Spleen (tissue), 11 donors: ENCODE measurements around the gene TSPAN18. TPM values are rescaled to one million over a fixed set of nuclear protein-coding genes. Genes with fewer than 3 reads are reported as not detected.

ENCODE experiments used
- DNase-seq: peaks from one replicate; pipeline ENCODE4 v3.0.0-alpha.2; 2020
- H3K27ac ChIP-seq, 8 donors: fragments of 200-600 bp; sonication (generic) in 7 of 8; 1 replicate in 4 of 8; 2 replicates in 4 of 8; pipeline versions ENCODE4 v1.5.0 to v1.8.0; 2016 to 2021; ENCODE audit warnings: inconsistent platforms in 4 of 8, mild to moderate bottlenecking in 4 of 8, moderate library complexity in 1 of 8
- H3K27me3 ChIP-seq, 7 donors: fragments of 200-600 bp; sonication (generic) in 6 of 7; replicated peaks in 1 of 7; 1 replicate in 4 of 7; 2 replicates in 3 of 7; pipeline versions ENCODE4 v1.5.0 to v1.8.0; 2016 to 2021; ENCODE audit warnings: inconsistent platforms in 3 of 7, mild to moderate bottlenecking in 1 of 7
- H3K36me3 ChIP-seq, 6 donors: fragments of 200-600 bp; sonication (generic) in 5 of 6; 1 replicate in 4 of 6; 2 replicates in 2 of 6; pipeline versions ENCODE4 v1.5.0 to v1.8.0; 2016 to 2021; ENCODE audit warnings: inconsistent platforms in 2 of 6
- H3K4me1 ChIP-seq, 6 donors: fragments of 200-600 bp; sonication (generic) in 5 of 6; 1 replicate in 3 of 6; 2 replicates in 3 of 6; pipeline versions ENCODE4 v1.5.0 to v1.8.0; 2016 to 2021; ENCODE audit warnings: inconsistent platforms in 3 of 6
- H3K4me3 ChIP-seq, 8 donors: fragments of 200-600 bp; sonication (generic) in 7 of 8; 1 replicate in 4 of 8; 2 replicates in 4 of 8; pipeline versions ENCODE4 v1.5.0 to v1.8.0; 2016 to 2021; ENCODE audit warnings: inconsistent platforms in 4 of 8, mild to moderate bottlenecking in 4 of 8, moderate library complexity in 2 of 8
- H3K9me3 ChIP-seq, 8 donors: fragments of 200-600 bp; sonication (generic) in 7 of 8; 1 replicate in 4 of 8; 2 replicates in 4 of 8; pipeline versions ENCODE4 v1.5.0 to v1.8.0; 2016 to 2021; ENCODE audit warnings: inconsistent platforms in 4 of 8
- POLR2A ChIP-seq, 3 donors: fragments of 450-650 bp; IDR thresholded peaks; one replicate each; pipeline ENCODE4 v1.5.1; 2017; ENCODE audit warnings: antibody characterized with exemption in 3 of 3, mild to moderate bottlenecking in 1 of 3
- POLR2AphosphoS5 ChIP-seq, 3 donors: sonication (generic); formaldehyde crosslinking; IDR thresholded peaks; one replicate each; pipeline ENCODE4 v1.5.1; 2017; ENCODE audit warnings: antibody characterized with exemption in 3 of 3
- WGBS, 5 donors: extraction: QIAGEN DNeasy Blood & Tissue Kit in 3 of 5; methylation state at CpG; one replicate each; pipeline versions ENCODE4 v1.1.5 to v1.1.7; 2013 to 2018; 5-methylcytosine and 5-hydroxymethylcytosine counted together
- intact Hi-C: fragments of 100-400 bp; cut with DNase I; formaldehyde crosslinking; loops from one replicate; pipeline ENCODE4 v1.15.0; 2023; ENCODE audit warnings: low total_unique reads
- polyA plus RNA-seq, 3 donors: library from polyadenylated mRNA; stranded (reverse); fragments of 200-250 nt; gene quantifications; one replicate each; pipeline ENCODE4 v1.2.1, GENCODE V29; 2013
- total RNA-seq, 7 donors: library from RNA; depleted of rRNA in 3 of 7; stranded (reverse); fragments of >200 nt in 3 of 7; fragmentation: NEBNext Ultra II Directional in 4 of 7; extraction: Animal tissue kit (Norgen Biotek cat#: 25700) in 4 of 7; gene quantifications; one replicate each; pipeline versions ENCODE4 v1.1.0 to v1.2.1, GENCODE V29; 2016 to 2021
- TF ChIP-seq, protein P1 (sequence below), 11 experiments: fragments of 200-600 bp in 7 of 11; fragments of 450-650 bp in 4 of 11; sonication (generic) in 4 of 11; IDR thresholded peaks in 8 of 11; conservative IDR thresholded peaks in 3 of 11; 1 replicate in 7 of 11; 2 replicates in 4 of 11; pipeline versions ENCODE4 v1.4.0 to v1.8.0; 2016 to 2021; ENCODE audit warnings: antibody characterized with exemption in 11 of 11, inconsistent platforms in 4 of 11, mild to moderate bottlenecking in 1 of 11
- donor health status: healthy with polysubstance abuse.
- donor health status: DM: no; HTN: no; CAD: no; lungs with moderate emphysema.
- donor health status: DM: no; HTN: no; CAD: no.
- donor health status: Bipolar disorder and iron deficiency.
- donor health status: healthy.
- donor health status: DM: no; HTN: no; CAD: no.
- donor health status: DM: yes; HTN: yes; CAD: no.

TSPAN18 gene
- total and polyA plus RNA-seq, 10 donors: 2.1 to 47.5 (median 21.3) TPM

DNA sequence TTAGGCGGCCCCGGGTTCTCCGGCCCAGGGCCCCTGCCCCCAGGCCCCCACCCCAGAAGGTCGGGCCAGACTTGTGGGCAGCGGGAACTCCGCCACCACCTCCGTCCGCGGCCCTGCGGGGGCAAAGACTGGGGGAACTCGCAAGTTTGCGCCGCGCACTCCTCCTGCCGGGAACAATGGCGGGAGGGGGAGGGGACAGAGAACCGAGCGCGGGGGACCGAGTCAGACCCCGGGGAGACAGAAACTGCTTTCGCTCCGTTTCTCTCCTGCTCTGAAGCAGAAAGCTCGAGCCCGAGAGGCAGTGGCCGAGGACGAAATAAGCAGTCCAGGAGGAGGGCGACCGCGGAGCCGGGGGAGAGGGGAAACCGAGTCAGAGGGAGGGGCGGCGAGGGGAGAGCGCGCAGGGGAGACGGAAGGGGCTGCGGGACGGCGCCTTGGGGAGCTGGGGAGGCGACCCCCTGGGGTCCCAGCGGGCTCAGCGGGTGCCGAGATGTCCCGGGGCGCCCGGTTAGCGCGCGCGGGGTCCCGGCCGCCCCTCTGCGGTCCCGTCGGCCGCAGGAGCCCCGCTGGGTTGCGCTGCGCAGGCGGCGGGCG, 223.4 kb downstream of the TSPAN18 start:
- peaks cover 34 to 97% (median 75%) of the 10 kb centered on the region in 6 donors for H3K4me1 ChIP-seq
- H3K36me3 ChIP-seq: peaks cover 0 to 23% (median 4%) of the 10 kb centered on the region in 6 donors
- H3K27me3 ChIP-seq: peaks cover 0 to 16% (median 0%) of the 10 kb centered on the region in 7 donors
- H3K4me3 ChIP-seq: peak overlapping the region; percentile 72 to 97 (median 85)
- TF ChIP-seq, protein P1, sequence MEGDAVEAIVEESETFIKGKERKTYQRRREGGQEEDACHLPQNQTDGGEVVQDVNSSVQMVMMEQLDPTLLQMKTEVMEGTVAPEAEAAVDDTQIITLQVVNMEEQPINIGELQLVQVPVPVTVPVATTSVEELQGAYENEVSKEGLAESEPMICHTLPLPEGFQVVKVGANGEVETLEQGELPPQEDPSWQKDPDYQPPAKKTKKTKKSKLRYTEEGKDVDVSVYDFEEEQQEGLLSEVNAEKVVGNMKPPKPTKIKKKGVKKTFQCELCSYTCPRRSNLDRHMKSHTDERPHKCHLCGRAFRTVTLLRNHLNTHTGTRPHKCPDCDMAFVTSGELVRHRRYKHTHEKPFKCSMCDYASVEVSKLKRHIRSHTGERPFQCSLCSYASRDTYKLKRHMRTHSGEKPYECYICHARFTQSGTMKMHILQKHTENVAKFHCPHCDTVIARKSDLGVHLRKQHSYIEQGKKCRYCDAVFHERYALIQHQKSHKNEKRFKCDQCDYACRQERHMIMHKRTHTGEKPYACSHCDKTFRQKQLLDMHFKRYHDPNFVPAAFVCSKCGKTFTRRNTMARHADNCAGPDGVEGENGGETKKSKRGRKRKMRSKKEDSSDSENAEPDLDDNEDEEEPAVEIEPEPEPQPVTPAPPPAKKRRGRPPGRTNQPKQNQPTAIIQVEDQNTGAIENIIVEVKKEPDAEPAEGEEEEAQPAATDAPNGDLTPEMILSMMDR (IDR thresholded peaks at IDR 0.05 in 8 of 11, conservative IDR thresholded peaks at IDR 0.05 in 3 of 11): no peak
- TF ChIP-seq POLR2AphosphoS5 (IDR thresholded peaks at IDR 0.05) (no peak), POLR2A (IDR thresholded peaks at IDR 0.05) (no peak)
- H3K27ac ChIP-seq: peak overlapping the region; percentile 80 to 97 (median 92)
- intact Hi-C loops: no loop called here
- WGBS, 5 donors: 0 to 1% (median 0%) methylated on average over 18 to 63 of the region's 63 CpGs
- no peaks in the 10 kb centered on the region for H3K9me3 ChIP-seq
- DNase-seq: peak; percentile 91

DNA sequence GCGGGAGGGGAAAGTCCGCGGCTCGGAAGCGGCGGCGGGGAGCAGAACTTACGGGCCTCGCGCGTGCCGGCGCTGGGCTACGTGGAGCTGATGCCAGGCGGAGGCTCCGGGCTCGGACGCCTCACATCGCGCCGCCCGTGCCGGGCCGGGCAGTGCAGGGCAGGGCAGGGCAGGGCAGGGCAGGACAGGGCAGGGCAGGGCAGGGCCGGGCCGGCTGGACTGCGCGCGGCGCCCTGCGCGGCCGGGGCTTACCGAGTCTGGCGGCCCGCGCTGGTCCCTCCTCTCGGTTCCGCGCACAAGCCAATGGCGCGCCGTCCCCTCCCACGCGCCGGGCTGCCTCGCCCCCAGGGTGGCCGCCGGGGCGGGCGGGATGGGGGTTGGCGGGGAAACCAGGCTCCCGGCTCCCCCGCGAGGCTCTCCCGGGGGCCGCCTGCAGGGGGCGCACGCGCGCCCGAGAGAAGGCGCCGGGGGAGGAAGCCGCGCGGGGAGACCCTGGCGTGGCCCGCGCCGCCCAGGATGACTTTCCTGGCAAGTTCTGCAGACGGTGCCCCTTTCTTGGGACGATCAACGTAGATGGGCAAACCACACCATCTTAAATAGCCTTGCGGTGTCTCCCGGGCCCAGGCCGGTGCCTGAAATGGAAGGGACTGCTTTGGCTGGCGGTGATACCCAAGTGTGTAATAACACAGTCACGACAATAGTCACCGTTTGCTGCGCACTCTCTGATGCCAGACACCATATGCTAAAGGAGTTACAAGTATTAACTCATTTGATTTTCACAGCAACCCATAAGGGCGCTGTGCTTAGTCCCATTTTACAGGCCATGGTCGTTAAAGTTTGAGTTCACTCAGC, 224.1 kb downstream of the TSPAN18 start, which contains the start of gene TP53I11:
Gene TP53I11 (minus strand): TSS at position 259 of the 852 bp plus-strand sequence. CDS start 12,548 bp downstream, outside the sequence.
- TF ChIP-seq POLR2A (IDR thresholded peaks at IDR 0.05) (peak in 1 of 3 donors; percentile 62), POLR2AphosphoS5 (IDR thresholded peaks at IDR 0.05) (peak; percentile 78 to 87 (median 81))
- TF ChIP-seq, protein P1 (IDR thresholded peaks at IDR 0.05 in 8 of 11, conservative IDR thresholded peaks at IDR 0.05 in 3 of 11): peak in 10 of 11 experiments; percentile 21 to 95 (median 88)
- peak within 1 kb of the TSS; percentile 80 to 97 (median 92) for H3K27ac ChIP-seq
- no peaks in the 10 kb centered on the region for H3K9me3 ChIP-seq
- 8 to 48% (median 13%) methylated on average over 15 to 83 of the region's 83 CpGs for WGBS, 5 donors
- intact Hi-C loops: no loop called here
- H3K36me3 ChIP-seq: peaks cover 0 to 16% (median 3%) of the 10 kb centered on the region in 6 donors
- peaks cover 0 to 16% (median 0%) of the 10 kb centered on the region in 7 donors for H3K27me3 ChIP-seq
- DNase-seq: peak; percentile 95
- peaks cover 29 to 97% (median 74%) of the 10 kb centered on the region in 6 donors for H3K4me1 ChIP-seq
- peak within 1 kb of the TSS; percentile 72 to 97 (median 85) for H3K4me3 ChIP-seq

DNA sequence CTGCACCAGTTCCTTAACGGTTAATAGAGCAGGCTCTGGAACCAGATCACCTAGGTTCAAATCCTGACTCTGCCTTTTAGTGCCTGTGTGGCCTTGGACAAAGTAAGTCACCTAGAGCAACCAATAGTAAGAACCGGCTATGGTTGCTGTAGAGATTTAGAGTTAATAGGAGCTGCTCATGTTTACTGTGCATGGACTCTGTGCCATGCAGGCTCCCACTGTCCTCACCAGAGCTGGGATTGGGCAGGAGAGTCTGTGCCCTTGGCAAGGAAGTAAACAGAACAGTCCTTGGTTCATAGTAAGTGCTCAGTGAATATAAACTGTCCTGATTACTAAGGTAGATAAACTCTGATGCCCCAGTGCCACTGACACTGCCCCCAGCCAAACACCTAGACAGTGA, 225.3 kb downstream of the TSPAN18 start:
- no peak for DNase-seq
- 40 to 93% (median 84%) methylated on average over 1 to 2 of the region's 2 CpGs for WGBS, 5 donors
- no peak overlapping the region for H3K4me3 ChIP-seq
- H3K27ac ChIP-seq: peak overlapping the region in 2 of 8 donors; percentile 92 to 97
- peaks cover 21 to 97% (median 67%) of the 10 kb centered on the region in 6 donors for H3K4me1 ChIP-seq
- peaks cover 0 to 16% (median 0%) of the 10 kb centered on the region in 7 donors for H3K27me3 ChIP-seq
- no peak for TF ChIP-seq POLR2AphosphoS5 (IDR thresholded peaks at IDR 0.05)
- TF ChIP-seq POLR2A (IDR thresholded peaks at IDR 0.05): no peak
- TF ChIP-seq, protein P1 (IDR thresholded peaks at IDR 0.05 in 8 of 11, conservative IDR thresholded peaks at IDR 0.05 in 3 of 11): no peak
- H3K36me3 ChIP-seq: peaks cover 0 to 4% (median 0%) of the 10 kb centered on the region in 6 donors
- intact Hi-C loops: no loop called here
- H3K9me3 ChIP-seq: no peaks in the 10 kb centered on the region
